Testis (tissue), 3 donors: ENCODE data around the gene ZNF777. TPM values are rescaled to one million over a fixed set of nuclear protein-coding genes. Genes with fewer than 3 reads are reported as not detected.

ENCODE experiments used
- DNase-seq: peaks from one replicate; pipeline ENCODE4 v3.0.0-alpha.2; 2019
- H3K27ac ChIP-seq, 2 donors: fragments of 200-600 bp; sonication (generic); one replicate each; pipeline ENCODE4 v1.5.1; 2019
- H3K27me3 ChIP-seq: fragments of 200-600 bp; sonication (generic); one replicate; pipeline ENCODE4 v1.5.1; 2019
- H3K36me3 ChIP-seq: fragments of 200-600 bp; sonication (generic); one replicate; pipeline ENCODE4 v1.5.1; 2017; ENCODE audit warnings: low read depth; ENCODE audit errors: missing control alignments
- H3K4me1 ChIP-seq: fragments of 200-600 bp; sonication (generic); one replicate; pipeline ENCODE4 v1.5.1; 2019
- H3K4me3 ChIP-seq, 2 donors: fragments of 200-600 bp; sonication (generic); one replicate each; pipeline ENCODE4 v1.5.1; 2017 to 2019
- H3K9me3 ChIP-seq: fragments of 200-600 bp; sonication (generic); one replicate; pipeline ENCODE4 v1.5.1; 2017
- POLR2A ChIP-seq: fragments of 450-650 bp; IDR thresholded peaks from one replicate; pipeline ENCODE4 v1.6.1; 2017; ENCODE audit warnings: antibody characterized with exemption, mild to moderate bottlenecking, moderate library complexity
- WGBS, 2 donors: methylation state at CpG; one replicate each; pipeline ENCODE4 v1.1.5; 2018; 5-methylcytosine and 5-hydroxymethylcytosine counted together
- intact Hi-C: fragments of 100-400 bp; cut with DNase I; formaldehyde crosslinking; loops from one replicate; pipeline ENCODE4 v1.15.1; 2023; ENCODE audit warnings: low total_unique reads
- polyA plus RNA-seq: library from polyadenylated mRNA; stranded (reverse); fragments of 350-450 nt; fragmentation: Illumina TruSeq; extraction: RNeasy Lipid Tissue Mini Kit (QIAGEN cat#74804); gene quantifications from one replicate; pipeline ENCODE4 v1.2.3, GENCODE V29; 2014; ENCODE audit warnings: low read depth, low replicate concordance; ENCODE audit not compliant: insufficient read depth
- total RNA-seq, 2 donors: library from RNA; depleted of rRNA; stranded (reverse); fragments of >200 nt; gene quantifications; one replicate each; pipeline ENCODE4 v1.2.3, GENCODE V29; 2016
- TF ChIP-seq, protein P1 (sequence below), 3 experiments: fragments of 450-650 bp in 2 of 3; fragments of 200-600 bp in 1 of 3; sonication (generic) in 1 of 3; IDR thresholded peaks; one replicate each; pipeline ENCODE4 v1.5.1; 2016 to 2019; ENCODE audit warnings: antibody characterized with exemption in 3 of 3, mild to moderate bottlenecking in 2 of 3, moderate library complexity in 1 of 3

Gene ZNF777
- total and polyA plus RNA-seq, 3 donors from 2014 or later = 15.4 to 25.0 (median 19.4) TPM

DNA sequence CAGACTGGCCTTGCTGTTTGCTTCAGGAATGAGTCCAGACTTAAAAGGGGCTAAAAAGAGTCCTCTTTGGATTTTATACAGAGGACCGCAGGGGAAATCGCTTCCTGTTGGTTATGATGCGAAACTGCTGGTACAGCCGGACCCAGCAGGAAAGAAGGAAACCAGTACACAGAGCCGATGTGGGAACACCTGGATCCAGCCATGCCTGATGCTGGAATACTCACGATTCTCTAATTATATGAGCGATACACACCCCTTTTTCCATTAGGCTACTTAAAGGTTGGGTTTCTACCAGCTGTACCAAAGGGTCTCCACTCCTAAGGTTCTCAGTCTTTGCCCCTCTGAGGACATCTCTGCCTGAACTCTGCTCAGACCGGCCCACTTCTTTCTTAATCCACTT lies 27.7 kb downstream of the ZNF777 start:
- intact Hi-C loops = no loop called here
- no peak for TF ChIP-seq POLR2A
- TF ChIP-seq, protein P1, sequence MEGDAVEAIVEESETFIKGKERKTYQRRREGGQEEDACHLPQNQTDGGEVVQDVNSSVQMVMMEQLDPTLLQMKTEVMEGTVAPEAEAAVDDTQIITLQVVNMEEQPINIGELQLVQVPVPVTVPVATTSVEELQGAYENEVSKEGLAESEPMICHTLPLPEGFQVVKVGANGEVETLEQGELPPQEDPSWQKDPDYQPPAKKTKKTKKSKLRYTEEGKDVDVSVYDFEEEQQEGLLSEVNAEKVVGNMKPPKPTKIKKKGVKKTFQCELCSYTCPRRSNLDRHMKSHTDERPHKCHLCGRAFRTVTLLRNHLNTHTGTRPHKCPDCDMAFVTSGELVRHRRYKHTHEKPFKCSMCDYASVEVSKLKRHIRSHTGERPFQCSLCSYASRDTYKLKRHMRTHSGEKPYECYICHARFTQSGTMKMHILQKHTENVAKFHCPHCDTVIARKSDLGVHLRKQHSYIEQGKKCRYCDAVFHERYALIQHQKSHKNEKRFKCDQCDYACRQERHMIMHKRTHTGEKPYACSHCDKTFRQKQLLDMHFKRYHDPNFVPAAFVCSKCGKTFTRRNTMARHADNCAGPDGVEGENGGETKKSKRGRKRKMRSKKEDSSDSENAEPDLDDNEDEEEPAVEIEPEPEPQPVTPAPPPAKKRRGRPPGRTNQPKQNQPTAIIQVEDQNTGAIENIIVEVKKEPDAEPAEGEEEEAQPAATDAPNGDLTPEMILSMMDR (IDR thresholded peaks at IDR 0.05) = no peak
- H3K27ac ChIP-seq = no peak overlapping the region
- DNase-seq = no peak
- no peaks in the 10 kb centered on the region for H3K9me3 ChIP-seq
- H3K36me3 ChIP-seq = no peaks in the 10 kb centered on the region
- WGBS, 2 donors = 70 to 72% methylated on average over 8 of the region's 8 CpGs
- H3K27me3 ChIP-seq = no peaks in the 10 kb centered on the region
- peak overlapping the region in 1 of 2 donors; percentile 41 for H3K4me3 ChIP-seq
- H3K4me1 ChIP-seq = no peaks in the 10 kb centered on the region

DNA sequence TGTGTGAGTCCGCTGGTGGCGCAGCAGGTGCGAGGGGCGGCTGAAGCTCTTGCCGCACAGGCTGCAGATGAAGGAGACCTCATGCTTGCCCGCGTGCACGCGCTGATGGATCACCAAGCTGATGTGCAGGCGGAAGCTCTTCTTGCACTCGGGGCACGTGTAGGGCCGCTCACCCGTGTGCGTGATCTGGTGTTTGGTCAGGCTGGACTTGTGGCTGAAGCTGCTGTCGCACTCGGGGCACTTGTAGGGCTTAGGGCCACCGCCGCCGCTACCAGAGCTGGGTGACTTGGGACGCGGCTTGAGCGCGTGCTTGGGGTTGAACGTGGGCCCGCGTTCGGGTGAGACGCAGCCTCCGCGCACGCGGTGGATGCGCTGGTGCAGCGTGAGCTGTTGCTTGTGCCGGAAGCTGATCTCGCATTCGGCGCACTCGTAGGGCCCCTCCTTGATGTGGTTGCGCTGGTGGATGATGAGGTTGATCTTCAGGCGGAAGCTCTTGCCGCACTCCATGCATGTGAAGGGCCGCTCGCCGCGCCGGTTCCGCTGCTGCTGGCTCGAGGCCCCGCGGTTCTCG lies 28.7 kb downstream of the ZNF777 start:
- Histone ChIP-seq H3K4me3 (peak overlapping the region; percentile 21 to 41), H3K27me3 (no peaks in the 10 kb centered on the region), H3K27ac (no peak overlapping the region), H3K4me1 (no peaks in the 10 kb centered on the region), H3K9me3 (no peaks in the 10 kb centered on the region), H3K36me3 (no peaks in the 10 kb centered on the region)
- TF ChIP-seq, protein P1 (IDR thresholded peaks at IDR 0.05) = no peak
- TF ChIP-seq POLR2A = no peak
- WGBS, 2 donors = 72 to 76% methylated on average over 36 to 53 of the region's 53 CpGs
- intact Hi-C loops = no loop called here
- no peak for DNase-seq

DNA sequence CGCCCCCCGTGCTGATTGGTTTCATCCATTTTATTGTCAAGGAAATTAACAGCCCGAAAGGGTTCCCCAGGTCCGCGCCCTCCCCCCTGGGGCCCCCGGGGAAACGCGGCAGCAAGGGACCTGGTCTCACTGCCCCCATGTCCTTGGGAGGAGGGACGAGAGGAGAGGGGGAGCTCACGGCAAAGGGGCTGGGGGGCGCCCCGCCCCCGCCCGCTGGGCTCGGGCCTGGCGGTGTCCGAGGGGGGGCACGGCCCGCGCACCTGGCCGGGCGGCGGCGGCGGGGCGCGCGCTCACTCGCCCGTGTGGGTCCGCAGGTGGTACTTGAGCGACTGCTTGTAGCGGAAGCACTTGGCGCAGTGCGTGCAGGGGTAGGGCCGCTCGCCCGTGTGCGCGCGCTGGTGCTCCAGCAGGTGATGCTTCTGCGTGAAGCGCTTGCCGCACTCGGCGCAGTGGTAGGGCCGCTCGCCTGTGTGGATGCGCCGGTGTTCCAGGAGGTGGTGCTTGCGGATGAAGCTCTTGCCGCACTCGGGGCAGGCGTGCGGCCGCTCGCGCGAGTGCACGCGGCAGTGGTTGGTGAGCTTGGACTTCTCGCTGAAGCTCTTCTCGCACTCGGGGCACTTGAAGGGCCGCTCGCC lies 29.3 kb downstream of the ZNF777 start:
- H3K36me3 ChIP-seq = no peaks in the 10 kb centered on the region
- WGBS, 2 donors = 39 to 69% methylated on average over 10 to 63 of the region's 66 CpGs
- H3K4me3 ChIP-seq = peak overlapping the region; percentile 21 to 41
- TF ChIP-seq, protein P1 (IDR thresholded peaks at IDR 0.05) = no peak
- no peak for TF ChIP-seq POLR2A
- H3K4me1 ChIP-seq = no peaks in the 10 kb centered on the region
- peak; percentile 34 for DNase-seq
- intact Hi-C loops = no loop called here
- no peaks in the 10 kb centered on the region for H3K9me3 ChIP-seq
- H3K27me3 ChIP-seq = no peaks in the 10 kb centered on the region
- H3K27ac ChIP-seq = no peak overlapping the region

DNA sequence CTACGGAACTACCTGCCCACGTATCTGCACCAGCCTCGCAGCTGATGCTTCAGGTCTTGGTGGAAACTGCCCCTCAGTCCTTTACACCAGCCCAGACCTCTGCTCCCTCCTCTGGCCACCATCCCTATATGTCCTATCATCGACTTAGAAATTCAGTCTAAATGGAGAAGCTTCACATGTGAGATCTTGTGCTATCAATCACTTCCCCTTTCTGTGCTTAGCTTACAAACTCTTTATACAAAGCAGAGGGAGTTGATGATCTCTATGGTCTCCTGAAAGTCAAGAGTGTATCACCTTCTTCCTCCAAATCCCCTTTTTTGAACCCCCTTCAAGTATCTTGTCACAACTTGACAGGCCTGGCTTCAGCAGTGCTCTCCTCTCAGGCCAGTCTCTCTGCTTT lies 30.7 kb downstream of the ZNF777 start:
- Histone ChIP-seq H3K27ac (no peak overlapping the region), H3K27me3 (no peaks in the 10 kb centered on the region), H3K4me1 (no peaks in the 10 kb centered on the region), H3K9me3 (no peaks in the 10 kb centered on the region), H3K4me3 (no peak overlapping the region), H3K36me3 (no peaks in the 10 kb centered on the region)
- WGBS, 2 donors = 69 to 90% methylated on average over 4 of the region's 4 CpGs
- TF ChIP-seq POLR2A = no peak
- TF ChIP-seq, protein P1 (IDR thresholded peaks at IDR 0.05) = no peak
- DNase-seq = no peak
- intact Hi-C loops = no loop called here

DNA sequence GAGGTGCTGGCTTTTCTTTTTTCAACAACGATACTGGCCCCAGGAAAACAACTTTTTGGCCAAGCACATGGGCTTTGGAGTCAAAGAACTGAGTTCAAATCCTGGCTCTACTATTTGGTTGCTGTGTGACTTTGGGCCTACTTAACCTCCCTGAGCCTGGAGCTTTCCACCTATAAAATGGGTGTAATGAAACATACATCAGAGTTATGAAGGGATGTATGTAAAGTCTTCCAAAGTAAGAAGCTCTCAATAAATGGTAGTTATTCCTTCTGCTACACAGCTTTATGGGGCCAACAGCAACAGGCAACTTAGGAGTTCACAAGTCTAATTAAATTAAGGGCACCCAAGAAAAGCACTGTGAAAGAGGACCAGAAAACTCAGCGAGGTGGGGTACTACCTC lies 33.0 kb downstream of the ZNF777 start:
- H3K9me3 ChIP-seq = no peaks in the 10 kb centered on the region
- intact Hi-C loops = no loop called here
- TF ChIP-seq POLR2A = no peak
- TF ChIP-seq, protein P1 (IDR thresholded peaks at IDR 0.05) = no peak

More for the DNA sequence above, 33.0 kb downstream of the ZNF777 start:
- H3K4me3 ChIP-seq = no peak overlapping the region
- H3K27ac ChIP-seq = no peak overlapping the region
- no peaks in the 10 kb centered on the region for H3K27me3 ChIP-seq
- no peaks in the 10 kb centered on the region for H3K4me1 ChIP-seq
- DNase-seq = no peak
- no peaks in the 10 kb centered on the region for H3K36me3 ChIP-seq
- 90 to 96% methylated on average over 2 of the region's 2 CpGs for WGBS, 2 donors
